ENCODE data around the gene BANF2. TPM values are rescaled to one million over a fixed set of nuclear protein-coding genes. Genes with fewer than 3 reads are reported as not detected.

The BANF2 gene
- total and polyA plus RNA-seq, 4 donors, result not detected

- Histone ChIP-seq H3K27me3 (ENCODE audit: control insufficient read depth in 4 of 4, insufficient read depth in 4 of 4, low read length in 3 of 4) (no peaks in the 10 kb centered on the region), H3K4me1 (ENCODE audit: control insufficient read depth in 4 of 4, insufficient read depth in 4 of 4, low read length in 3 of 4) (no peaks in the 10 kb centered on the region), H3K9me3 (ENCODE audit: control insufficient read depth in 4 of 4, low read length in 3 of 4) (no peaks in the 10 kb centered on the region), H3K27ac (ENCODE audit: low read depth in 1 of 2, low read length in 2 of 2) (no peak overlapping the region), H3K4me3 (ENCODE audit: low read depth in 1 of 3, low read length in 3 of 3) (no peak overlapping the region), H3K9ac (ENCODE audit: low read depth in 1 of 2, low read length in 2 of 2) (no peak overlapping the region), H3K36me3 (ENCODE audit: control insufficient read depth in 4 of 4, insufficient read depth in 3 of 4, low read depth in 1 of 4, low read length in 3 of 4) (no peaks in the 10 kb centered on the region)
- no peak for DNase-seq (ENCODE audit: low spot score)
- 96% methylated on average over 5 of the region's 5 CpGs for WGBS
- TF ChIP-seq GABPA (IDR thresholded peaks at IDR 0.05 in 1 of 2, conservative IDR thresholded peaks at IDR 0.05 in 1 of 2) (no peak), EGR1 (IDR thresholded peaks at IDR 0.05; ENCODE audit: low read depth in 2 of 2) (no peak), NR2F2 (IDR thresholded peaks at IDR 0.05) (no peak), ZBTB33 (IDR thresholded peaks at IDR 0.05) (no peak), FOXA1 (IDR thresholded peaks at IDR 0.05) (no peak), HNF4G (IDR thresholded peaks at IDR 0.05) (no peak), FOXA2 (IDR thresholded peaks at IDR 0.05) (no peak), JUND (IDR thresholded peaks at IDR 0.05) (no peak), HNF4A (conservative IDR thresholded peaks at IDR 0.05) (no peak), RXRA (IDR thresholded peaks at IDR 0.05) (no peak)
- TF ChIP-seq, protein P1, sequence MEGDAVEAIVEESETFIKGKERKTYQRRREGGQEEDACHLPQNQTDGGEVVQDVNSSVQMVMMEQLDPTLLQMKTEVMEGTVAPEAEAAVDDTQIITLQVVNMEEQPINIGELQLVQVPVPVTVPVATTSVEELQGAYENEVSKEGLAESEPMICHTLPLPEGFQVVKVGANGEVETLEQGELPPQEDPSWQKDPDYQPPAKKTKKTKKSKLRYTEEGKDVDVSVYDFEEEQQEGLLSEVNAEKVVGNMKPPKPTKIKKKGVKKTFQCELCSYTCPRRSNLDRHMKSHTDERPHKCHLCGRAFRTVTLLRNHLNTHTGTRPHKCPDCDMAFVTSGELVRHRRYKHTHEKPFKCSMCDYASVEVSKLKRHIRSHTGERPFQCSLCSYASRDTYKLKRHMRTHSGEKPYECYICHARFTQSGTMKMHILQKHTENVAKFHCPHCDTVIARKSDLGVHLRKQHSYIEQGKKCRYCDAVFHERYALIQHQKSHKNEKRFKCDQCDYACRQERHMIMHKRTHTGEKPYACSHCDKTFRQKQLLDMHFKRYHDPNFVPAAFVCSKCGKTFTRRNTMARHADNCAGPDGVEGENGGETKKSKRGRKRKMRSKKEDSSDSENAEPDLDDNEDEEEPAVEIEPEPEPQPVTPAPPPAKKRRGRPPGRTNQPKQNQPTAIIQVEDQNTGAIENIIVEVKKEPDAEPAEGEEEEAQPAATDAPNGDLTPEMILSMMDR (IDR thresholded peaks at IDR 0.05; ENCODE audit: low read depth, low read length, missing input control), result no peak
- TF ChIP-seq, protein P2, sequence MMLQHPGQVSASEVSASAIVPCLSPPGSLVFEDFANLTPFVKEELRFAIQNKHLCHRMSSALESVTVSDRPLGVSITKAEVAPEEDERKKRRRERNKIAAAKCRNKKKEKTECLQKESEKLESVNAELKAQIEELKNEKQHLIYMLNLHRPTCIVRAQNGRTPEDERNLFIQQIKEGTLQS (IDR thresholded peaks at IDR 0.05), result no peak
- TF ChIP-seq, protein P3, sequence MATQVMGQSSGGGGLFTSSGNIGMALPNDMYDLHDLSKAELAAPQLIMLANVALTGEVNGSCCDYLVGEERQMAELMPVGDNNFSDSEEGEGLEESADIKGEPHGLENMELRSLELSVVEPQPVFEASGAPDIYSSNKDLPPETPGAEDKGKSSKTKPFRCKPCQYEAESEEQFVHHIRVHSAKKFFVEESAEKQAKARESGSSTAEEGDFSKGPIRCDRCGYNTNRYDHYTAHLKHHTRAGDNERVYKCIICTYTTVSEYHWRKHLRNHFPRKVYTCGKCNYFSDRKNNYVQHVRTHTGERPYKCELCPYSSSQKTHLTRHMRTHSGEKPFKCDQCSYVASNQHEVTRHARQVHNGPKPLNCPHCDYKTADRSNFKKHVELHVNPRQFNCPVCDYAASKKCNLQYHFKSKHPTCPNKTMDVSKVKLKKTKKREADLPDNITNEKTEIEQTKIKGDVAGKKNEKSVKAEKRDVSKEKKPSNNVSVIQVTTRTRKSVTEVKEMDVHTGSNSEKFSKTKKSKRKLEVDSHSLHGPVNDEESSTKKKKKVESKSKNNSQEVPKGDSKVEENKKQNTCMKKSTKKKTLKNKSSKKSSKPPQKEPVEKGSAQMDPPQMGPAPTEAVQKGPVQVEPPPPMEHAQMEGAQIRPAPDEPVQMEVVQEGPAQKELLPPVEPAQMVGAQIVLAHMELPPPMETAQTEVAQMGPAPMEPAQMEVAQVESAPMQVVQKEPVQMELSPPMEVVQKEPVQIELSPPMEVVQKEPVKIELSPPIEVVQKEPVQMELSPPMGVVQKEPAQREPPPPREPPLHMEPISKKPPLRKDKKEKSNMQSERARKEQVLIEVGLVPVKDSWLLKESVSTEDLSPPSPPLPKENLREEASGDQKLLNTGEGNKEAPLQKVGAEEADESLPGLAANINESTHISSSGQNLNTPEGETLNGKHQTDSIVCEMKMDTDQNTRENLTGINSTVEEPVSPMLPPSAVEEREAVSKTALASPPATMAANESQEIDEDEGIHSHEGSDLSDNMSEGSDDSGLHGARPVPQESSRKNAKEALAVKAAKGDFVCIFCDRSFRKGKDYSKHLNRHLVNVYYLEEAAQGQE (IDR thresholded peaks at IDR 0.05), result no peak
Measured at GRCh38 chr20:17775600-17775999, 75.8 kb downstream of the BANF2 start.

GRCh38 chr20:17776551-17776950 lies 76.8 kb downstream of the BANF2 start:
- no peaks in the 10 kb centered on the region for H3K27me3 ChIP-seq (ENCODE audit: control insufficient read depth in 4 of 4, insufficient read depth in 4 of 4, low read length in 3 of 4)
- DNase-seq (ENCODE audit: low spot score), result no peak
- H3K4me1 ChIP-seq (ENCODE audit: control insufficient read depth in 4 of 4, insufficient read depth in 4 of 4, low read length in 3 of 4), result no peaks in the 10 kb centered on the region
- H3K36me3 ChIP-seq (ENCODE audit: control insufficient read depth in 4 of 4, insufficient read depth in 3 of 4, low read depth in 1 of 4, low read length in 3 of 4), result no peaks in the 10 kb centered on the region
- no peak overlapping the region for H3K9ac ChIP-seq (ENCODE audit: low read depth in 1 of 2, low read length in 2 of 2)
- no peak overlapping the region for H3K4me3 ChIP-seq (ENCODE audit: low read depth in 1 of 3, low read length in 3 of 3)
- no peaks in the 10 kb centered on the region for H3K9me3 ChIP-seq (ENCODE audit: control insufficient read depth in 4 of 4, low read length in 3 of 4)
- no peak overlapping the region for H3K27ac ChIP-seq (ENCODE audit: low read depth in 1 of 2, low read length in 2 of 2)
- WGBS, result 86% methylated on average over 2 of the region's 2 CpGs
- TF ChIP-seq HNF4G (IDR thresholded peaks at IDR 0.05) (no peak), EGR1 (IDR thresholded peaks at IDR 0.05; ENCODE audit: low read depth in 2 of 2) (no peak), RAD21 (IDR thresholded peaks at IDR 0.05) (no peak), TAF1 (conservative IDR thresholded peaks at IDR 0.05) (no peak), FOXA1 (IDR thresholded peaks at IDR 0.05) (no peak), ZBTB33 (IDR thresholded peaks at IDR 0.05) (no peak), YY1 (IDR thresholded peaks at IDR 0.05) (no peak), JUND (IDR thresholded peaks at IDR 0.05) (no peak)
- TF ChIP-seq, protein P1 (IDR thresholded peaks at IDR 0.05; ENCODE audit: low read depth, low read length, missing input control), result no peak
- TF ChIP-seq, protein P3 (IDR thresholded peaks at IDR 0.05), result no peak

Data from liver (tissue), 9 donors.